K562 (cell line): ENCODE data around the gene WDR18. TPM values are rescaled to one million over a fixed set of nuclear protein-coding genes. Genes with fewer than 3 reads are reported as not detected.

Experiments
- CBX1 ChIP-seq: sonication (generic); IDR thresholded peaks from 2 replicates; pipeline ENCODE4 v1.6.1; 2016; ENCODE audit warnings: antibody characterized with exemption, low read depth, mild to moderate bottlenecking
- EP300 ChIP-seq: IDR thresholded peaks from 2 replicates; pipeline ENCODE4 v1.6.1; 2012; ENCODE audit warnings: low read length, improper control_type of control experiment
- EWSR1 ChIP-seq: fragments of 450-650 bp; IDR thresholded peaks from 2 replicates; pipeline ENCODE4 v1.6.1; 2018; ENCODE audit warnings: borderline replicate concordance, mild to moderate bottlenecking, low read depth, moderate library complexity; ENCODE audit not compliant: partially characterized antibody
- GABPB1 ChIP-seq: sonication (generic); formaldehyde crosslinking; IDR thresholded peaks from 2 replicates; pipeline ENCODE4 v1.8.0; 2022; ENCODE audit warnings: mild to moderate bottlenecking, missing genetic modification reagents
- GTF2A2 ChIP-seq: IDR thresholded peaks from 2 replicates; pipeline ENCODE4 v1.6.1; 2016; ENCODE audit warnings: mild to moderate bottlenecking, missing genetic modification characterization, missing compliant biosample characterization
- HDAC3 ChIP-seq: fragments of 450-650 bp; IDR thresholded peaks from 2 replicates; pipeline ENCODE4 v1.6.1; 2018; ENCODE audit warnings: borderline replicate concordance, mild to moderate bottlenecking, moderate library complexity; ENCODE audit not compliant: partially characterized antibody
- HNRNPH1 ChIP-seq: fragments of 200-400 bp; formaldehyde crosslinking; optimal IDR thresholded peaks from 2 replicates; pipeline ENCODE3; 2017; ENCODE audit warnings: low read depth, mild to moderate bottlenecking, low read length, moderate library complexity
- KAT7 ChIP-seq: sonication (generic); formaldehyde crosslinking; IDR thresholded peaks from 2 replicates; pipeline ENCODE4 v1.8.0; 2022; ENCODE audit warnings: missing genetic modification reagents, mild to moderate bottlenecking, borderline replicate concordance
- LEF1 ChIP-seq: fragments of 450-650 bp; IDR thresholded peaks from 2 replicates; pipeline ENCODE4 v1.6.1; 2016; ENCODE audit warnings: mild to moderate bottlenecking
- NCOA4 ChIP-seq: fragments of 450-650 bp; IDR thresholded peaks from 2 replicates; pipeline ENCODE4 v1.6.1; 2018; ENCODE audit warnings: mild to moderate bottlenecking; ENCODE audit not compliant: partially characterized antibody
- SNIP1 ChIP-seq: fragments of 450-650 bp; IDR thresholded peaks from 2 replicates; pipeline ENCODE4 v1.7.1; 2017; ENCODE audit warnings: low read depth, mild to moderate bottlenecking
- polyA plus RNA-seq, 8 experiments: library from polyadenylated mRNA; depleted of rRNA in 4 of 8; stranded (reverse) in 5 of 8; unstranded in 3 of 8; fragments of >200 nt; fragmentation: Nextera tagmentation in 2 of 8; fragmentation: Illumina TruSeq in 1 of 8; extraction: Ambion mirVana in 2 of 8; extraction: Trizol in 1 of 8; gene quantifications; 2 replicates each; pipeline versions ENCODE4 v1.2.1 to v1.2.3, GENCODE V29; 2011 to 2014; ENCODE audit warnings: inconsistent platforms in 1 of 8, missing spikeins in 1 of 8
- total RNA-seq, 7 experiments: library from RNA; depleted of rRNA in 6 of 7; stranded (reverse); fragments of >200 nt in 6 of 7; fragmentation: Illumina TruSeq in 2 of 7; extraction: Trizol in 2 of 7; gene quantifications; 2 replicates each; pipeline versions ENCODE4 v1.2.1 to v1.2.3, GENCODE V29; 2011 to 2021; ENCODE audit warnings: low replicate concordance in 1 of 7
- TF ChIP-seq, protein P1 (sequence below): fragments of 200-600 bp; sonication (generic); IDR thresholded peaks from one replicate; pipeline ENCODE4 v1.6.1; 2012; ENCODE audit warnings: mild to moderate bottlenecking, low read depth, low read length, inconsistent platforms
- TF ChIP-seq, protein P2 (sequence below): fragments of 450-650 bp; IDR thresholded peaks from 2 replicates; pipeline ENCODE4 v1.6.1; 2014; ENCODE audit warnings: low read depth, mild to moderate bottlenecking, moderate library complexity, borderline replicate concordance

The WDR18 gene
- total and polyA plus RNA-seq, 9 of the 15 experiments (the other 6 are each of a cell fraction or from before 2014, with no cell fraction given) = 0.65 to 181 (median 30.1) TPM

DNA sequence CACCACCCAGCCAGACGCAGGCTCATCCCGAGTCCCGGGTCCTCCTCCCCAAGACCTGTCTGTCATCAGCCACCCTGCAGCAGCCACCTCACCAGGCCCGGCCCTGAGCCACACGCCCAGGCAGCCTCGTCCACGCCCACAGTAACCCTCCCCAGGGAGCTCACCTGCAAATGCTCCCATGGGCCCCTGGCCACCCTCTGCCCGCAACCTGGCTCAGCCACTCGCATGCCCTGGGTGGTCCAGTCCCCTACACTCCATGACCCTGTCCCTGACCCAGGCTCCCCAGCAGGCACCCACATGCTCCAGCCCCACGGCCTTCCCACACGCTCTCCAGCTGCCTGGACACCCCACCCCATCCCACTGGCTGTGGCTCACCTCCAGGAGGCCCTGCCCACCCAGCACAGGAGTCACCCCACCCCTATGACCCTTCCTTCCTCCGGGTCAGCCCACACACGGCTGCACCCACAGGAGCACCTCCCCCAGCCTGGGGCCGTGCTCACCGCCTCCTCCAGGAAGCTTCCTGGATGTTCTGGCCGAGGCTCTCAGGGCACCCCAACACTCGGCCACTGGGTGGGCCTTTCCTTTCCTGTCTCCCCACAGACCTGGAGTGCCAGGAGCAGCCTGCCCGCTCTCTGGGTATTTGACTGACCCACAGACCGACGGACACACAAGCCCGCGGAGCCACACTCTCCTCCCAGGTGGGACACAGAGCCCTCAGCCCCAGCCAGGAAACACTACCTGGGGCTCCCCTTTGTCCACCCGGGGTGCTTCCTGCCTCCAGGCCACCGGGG, 33.2 kb downstream of the WDR18 start (continued):
- TF ChIP-seq, protein P1, sequence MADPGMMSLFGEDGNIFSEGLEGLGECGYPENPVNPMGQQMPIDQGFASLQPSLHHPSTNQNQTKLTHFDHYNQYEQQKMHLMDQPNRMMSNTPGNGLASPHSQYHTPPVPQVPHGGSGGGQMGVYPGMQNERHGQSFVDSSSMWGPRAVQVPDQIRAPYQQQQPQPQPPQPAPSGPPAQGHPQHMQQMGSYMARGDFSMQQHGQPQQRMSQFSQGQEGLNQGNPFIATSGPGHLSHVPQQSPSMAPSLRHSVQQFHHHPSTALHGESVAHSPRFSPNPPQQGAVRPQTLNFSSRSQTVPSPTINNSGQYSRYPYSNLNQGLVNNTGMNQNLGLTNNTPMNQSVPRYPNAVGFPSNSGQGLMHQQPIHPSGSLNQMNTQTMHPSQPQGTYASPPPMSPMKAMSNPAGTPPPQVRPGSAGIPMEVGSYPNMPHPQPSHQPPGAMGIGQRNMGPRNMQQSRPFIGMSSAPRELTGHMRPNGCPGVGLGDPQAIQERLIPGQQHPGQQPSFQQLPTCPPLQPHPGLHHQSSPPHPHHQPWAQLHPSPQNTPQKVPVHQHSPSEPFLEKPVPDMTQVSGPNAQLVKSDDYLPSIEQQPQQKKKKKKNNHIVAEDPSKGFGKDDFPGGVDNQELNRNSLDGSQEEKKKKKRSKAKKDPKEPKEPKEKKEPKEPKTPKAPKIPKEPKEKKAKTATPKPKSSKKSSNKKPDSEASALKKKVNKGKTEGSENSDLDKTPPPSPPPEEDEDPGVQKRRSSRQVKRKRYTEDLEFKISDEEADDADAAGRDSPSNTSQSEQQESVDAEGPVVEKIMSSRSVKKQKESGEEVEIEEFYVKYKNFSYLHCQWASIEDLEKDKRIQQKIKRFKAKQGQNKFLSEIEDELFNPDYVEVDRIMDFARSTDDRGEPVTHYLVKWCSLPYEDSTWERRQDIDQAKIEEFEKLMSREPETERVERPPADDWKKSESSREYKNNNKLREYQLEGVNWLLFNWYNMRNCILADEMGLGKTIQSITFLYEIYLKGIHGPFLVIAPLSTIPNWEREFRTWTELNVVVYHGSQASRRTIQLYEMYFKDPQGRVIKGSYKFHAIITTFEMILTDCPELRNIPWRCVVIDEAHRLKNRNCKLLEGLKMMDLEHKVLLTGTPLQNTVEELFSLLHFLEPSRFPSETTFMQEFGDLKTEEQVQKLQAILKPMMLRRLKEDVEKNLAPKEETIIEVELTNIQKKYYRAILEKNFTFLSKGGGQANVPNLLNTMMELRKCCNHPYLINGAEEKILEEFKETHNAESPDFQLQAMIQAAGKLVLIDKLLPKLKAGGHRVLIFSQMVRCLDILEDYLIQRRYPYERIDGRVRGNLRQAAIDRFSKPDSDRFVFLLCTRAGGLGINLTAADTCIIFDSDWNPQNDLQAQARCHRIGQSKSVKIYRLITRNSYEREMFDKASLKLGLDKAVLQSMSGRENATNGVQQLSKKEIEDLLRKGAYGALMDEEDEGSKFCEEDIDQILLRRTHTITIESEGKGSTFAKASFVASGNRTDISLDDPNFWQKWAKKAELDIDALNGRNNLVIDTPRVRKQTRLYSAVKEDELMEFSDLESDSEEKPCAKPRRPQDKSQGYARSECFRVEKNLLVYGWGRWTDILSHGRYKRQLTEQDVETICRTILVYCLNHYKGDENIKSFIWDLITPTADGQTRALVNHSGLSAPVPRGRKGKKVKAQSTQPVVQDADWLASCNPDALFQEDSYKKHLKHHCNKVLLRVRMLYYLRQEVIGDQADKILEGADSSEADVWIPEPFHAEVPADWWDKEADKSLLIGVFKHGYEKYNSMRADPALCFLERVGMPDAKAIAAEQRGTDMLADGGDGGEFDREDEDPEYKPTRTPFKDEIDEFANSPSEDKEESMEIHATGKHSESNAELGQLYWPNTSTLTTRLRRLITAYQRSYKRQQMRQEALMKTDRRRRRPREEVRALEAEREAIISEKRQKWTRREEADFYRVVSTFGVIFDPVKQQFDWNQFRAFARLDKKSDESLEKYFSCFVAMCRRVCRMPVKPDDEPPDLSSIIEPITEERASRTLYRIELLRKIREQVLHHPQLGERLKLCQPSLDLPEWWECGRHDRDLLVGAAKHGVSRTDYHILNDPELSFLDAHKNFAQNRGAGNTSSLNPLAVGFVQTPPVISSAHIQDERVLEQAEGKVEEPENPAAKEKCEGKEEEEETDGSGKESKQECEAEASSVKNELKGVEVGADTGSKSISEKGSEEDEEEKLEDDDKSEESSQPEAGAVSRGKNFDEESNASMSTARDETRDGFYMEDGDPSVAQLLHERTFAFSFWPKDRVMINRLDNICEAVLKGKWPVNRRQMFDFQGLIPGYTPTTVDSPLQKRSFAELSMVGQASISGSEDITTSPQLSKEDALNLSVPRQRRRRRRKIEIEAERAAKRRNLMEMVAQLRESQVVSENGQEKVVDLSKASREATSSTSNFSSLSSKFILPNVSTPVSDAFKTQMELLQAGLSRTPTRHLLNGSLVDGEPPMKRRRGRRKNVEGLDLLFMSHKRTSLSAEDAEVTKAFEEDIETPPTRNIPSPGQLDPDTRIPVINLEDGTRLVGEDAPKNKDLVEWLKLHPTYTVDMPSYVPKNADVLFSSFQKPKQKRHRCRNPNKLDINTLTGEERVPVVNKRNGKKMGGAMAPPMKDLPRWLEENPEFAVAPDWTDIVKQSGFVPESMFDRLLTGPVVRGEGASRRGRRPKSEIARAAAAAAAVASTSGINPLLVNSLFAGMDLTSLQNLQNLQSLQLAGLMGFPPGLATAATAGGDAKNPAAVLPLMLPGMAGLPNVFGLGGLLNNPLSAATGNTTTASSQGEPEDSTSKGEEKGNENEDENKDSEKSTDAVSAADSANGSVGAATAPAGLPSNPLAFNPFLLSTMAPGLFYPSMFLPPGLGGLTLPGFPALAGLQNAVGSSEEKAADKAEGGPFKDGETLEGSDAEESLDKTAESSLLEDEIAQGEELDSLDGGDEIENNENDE = no peak
- no peak for TF ChIP-seq GTF2A2
- TF ChIP-seq GABPB1 (CRISPR knock-in tag) = peak; percentile 43; the same call in 1 of the 2 replicates
- TF ChIP-seq EP300 = no peak
- TF ChIP-seq NCOA4 = no peak
- TF ChIP-seq, protein P2, sequence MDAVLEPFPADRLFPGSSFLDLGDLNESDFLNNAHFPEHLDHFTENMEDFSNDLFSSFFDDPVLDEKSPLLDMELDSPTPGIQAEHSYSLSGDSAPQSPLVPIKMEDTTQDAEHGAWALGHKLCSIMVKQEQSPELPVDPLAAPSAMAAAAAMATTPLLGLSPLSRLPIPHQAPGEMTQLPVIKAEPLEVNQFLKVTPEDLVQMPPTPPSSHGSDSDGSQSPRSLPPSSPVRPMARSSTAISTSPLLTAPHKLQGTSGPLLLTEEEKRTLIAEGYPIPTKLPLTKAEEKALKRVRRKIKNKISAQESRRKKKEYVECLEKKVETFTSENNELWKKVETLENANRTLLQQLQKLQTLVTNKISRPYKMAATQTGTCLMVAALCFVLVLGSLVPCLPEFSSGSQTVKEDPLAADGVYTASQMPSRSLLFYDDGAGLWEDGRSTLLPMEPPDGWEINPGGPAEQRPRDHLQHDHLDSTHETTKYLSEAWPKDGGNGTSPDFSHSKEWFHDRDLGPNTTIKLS = no peak
- TF ChIP-seq LEF1 = no peak
- TF ChIP-seq EWSR1 = no peak
- peak; percentile 78; the same call in 1 of the 2 replicates for TF ChIP-seq KAT7 (CRISPR knock-in tag)
- TF ChIP-seq HDAC3 = no peak
- no peak for TF ChIP-seq SNIP1
- TF ChIP-seq CBX1 = 0 out of 2 replicates have a peak, but pooled peaks have one; percentile 38
- no peak for TF ChIP-seq HNRNPH1
